ENCODE measurements around the gene CENPL. TPM values are rescaled to one million over a fixed set of nuclear protein-coding genes. Genes with fewer than 3 reads are reported as not detected.

The CENPL gene
- total and polyA plus RNA-seq, 2 experiments from 2014 or later, result 4.9 to 10.9 TPM

DNA sequence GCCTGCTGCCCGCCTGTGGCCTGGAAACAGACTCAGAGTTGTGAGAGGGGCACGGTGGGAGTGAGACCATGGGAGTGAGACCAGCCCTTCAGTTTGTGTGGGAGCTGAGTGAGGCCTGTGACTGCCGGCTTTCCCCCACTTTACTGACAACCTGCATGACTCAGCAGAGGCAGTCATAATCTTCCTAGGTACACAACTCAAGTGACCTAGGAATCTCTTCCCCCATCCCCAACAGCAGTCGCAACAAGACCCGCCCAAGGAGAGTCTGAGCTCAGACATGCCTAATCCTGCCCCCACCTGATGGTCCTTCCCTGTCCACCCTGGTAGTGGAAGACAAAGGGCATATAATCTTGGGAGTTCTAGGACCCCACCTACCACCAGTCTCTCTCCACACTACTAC lies 65.7 kb downstream of the CENPL start:
- TF ChIP-seq, protein P1, sequence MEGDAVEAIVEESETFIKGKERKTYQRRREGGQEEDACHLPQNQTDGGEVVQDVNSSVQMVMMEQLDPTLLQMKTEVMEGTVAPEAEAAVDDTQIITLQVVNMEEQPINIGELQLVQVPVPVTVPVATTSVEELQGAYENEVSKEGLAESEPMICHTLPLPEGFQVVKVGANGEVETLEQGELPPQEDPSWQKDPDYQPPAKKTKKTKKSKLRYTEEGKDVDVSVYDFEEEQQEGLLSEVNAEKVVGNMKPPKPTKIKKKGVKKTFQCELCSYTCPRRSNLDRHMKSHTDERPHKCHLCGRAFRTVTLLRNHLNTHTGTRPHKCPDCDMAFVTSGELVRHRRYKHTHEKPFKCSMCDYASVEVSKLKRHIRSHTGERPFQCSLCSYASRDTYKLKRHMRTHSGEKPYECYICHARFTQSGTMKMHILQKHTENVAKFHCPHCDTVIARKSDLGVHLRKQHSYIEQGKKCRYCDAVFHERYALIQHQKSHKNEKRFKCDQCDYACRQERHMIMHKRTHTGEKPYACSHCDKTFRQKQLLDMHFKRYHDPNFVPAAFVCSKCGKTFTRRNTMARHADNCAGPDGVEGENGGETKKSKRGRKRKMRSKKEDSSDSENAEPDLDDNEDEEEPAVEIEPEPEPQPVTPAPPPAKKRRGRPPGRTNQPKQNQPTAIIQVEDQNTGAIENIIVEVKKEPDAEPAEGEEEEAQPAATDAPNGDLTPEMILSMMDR (IDR thresholded peaks at IDR 0.05; ENCODE audit: low read depth, low read length), result no peak
- no peaks in the 10 kb centered on the region for H3K9me3 ChIP-seq (ENCODE audit: low read depth)

DNA sequence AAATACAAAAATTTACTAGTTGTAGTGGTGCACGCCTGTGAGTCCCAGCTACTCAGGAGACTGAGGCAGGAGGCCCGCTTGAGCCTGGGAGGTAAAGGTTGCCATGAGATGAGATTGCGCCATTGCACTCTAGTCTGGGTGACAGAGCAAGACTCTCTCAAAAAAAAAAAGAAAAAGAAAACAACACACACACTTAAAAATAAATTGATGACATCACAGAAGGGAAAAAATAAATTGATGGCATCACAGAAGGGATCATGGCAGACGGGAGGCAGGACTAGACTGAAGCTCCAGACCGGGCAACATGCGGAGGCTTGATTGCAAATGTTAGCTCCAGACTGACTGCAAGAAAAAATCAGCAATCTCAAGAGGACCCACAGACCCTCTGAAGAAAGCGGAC lies 66.6 kb downstream of the CENPL start:
- Histone ChIP-seq H3K36me3 (peaks cover 35% of the 10 kb centered on the region), H3K9me3 (ENCODE audit: low read depth) (no peaks in the 10 kb centered on the region), H3K27me3 (no peaks in the 10 kb centered on the region), H3K4me3 (no peak overlapping the region), H3K27ac (no peak overlapping the region), H3K4me1 (ENCODE audit: low read depth) (no peaks in the 10 kb centered on the region)
- TF ChIP-seq, protein P1 (IDR thresholded peaks at IDR 0.05; ENCODE audit: low read depth, low read length), result no peak
- no peak for DNase-seq (ENCODE audit: low read depth in 1 of 2, low spot score in 1 of 2)

More for the DNA sequence above, 65.7 kb downstream of the CENPL start:
- Histone ChIP-seq H3K4me3 (no peak overlapping the region), H3K36me3 (peaks cover 26% of the 10 kb centered on the region), H3K27me3 (no peaks in the 10 kb centered on the region), H3K27ac (no peak overlapping the region), H3K4me1 (ENCODE audit: low read depth) (no peaks in the 10 kb centered on the region)
- no peak for DNase-seq (ENCODE audit: low read depth in 1 of 2, low spot score in 1 of 2)

DNA sequence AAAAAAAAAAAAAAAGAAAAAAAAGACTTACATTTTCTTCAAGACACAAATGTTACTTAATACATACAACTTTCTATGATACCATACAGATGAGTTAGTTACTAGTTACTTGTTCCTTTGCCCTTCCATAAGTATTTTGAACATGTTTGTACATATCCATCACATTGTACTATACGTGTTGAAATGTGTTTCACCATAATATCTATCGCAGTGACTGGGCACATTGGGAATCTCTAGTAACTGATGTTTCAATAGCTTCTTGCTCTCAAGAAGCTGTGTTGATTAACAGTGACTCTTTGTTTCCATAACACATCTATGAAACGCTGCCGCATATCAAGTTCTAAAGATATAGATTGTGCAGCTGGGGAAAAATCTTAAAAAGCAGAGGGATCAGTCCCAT lies 67.0 kb downstream of the CENPL start:
- Histone ChIP-seq H3K9me3 (ENCODE audit: low read depth) (no peaks in the 10 kb centered on the region), H3K27me3 (no peaks in the 10 kb centered on the region), H3K27ac (no peak overlapping the region), H3K36me3 (peaks cover 36% of the 10 kb centered on the region), H3K4me3 (no peak overlapping the region), H3K4me1 (ENCODE audit: low read depth) (no peaks in the 10 kb centered on the region)
- TF ChIP-seq, protein P1 (IDR thresholded peaks at IDR 0.05; ENCODE audit: low read depth, low read length), result no peak
- no peak for DNase-seq (ENCODE audit: low read depth in 1 of 2, low spot score in 1 of 2)

DNA sequence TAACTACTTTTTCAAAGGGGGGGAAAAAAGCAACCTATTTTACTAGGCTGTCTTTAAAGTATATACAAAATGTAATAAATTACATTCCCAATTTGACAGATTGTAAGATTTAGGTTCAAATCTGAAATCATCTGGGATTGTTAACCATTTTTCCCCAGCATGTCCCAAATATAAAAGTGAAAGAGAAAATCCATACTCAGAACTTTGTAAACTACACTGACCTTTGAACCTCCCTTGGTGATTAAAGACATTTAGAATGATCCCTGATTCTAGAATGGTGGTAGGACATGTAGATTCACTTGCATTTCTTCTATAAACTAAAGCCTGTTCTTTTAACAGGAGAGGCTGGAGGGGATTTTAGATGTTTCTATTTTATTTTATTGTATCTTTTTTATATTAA lies 70.9 kb downstream of the CENPL start:
- no peaks in the 10 kb centered on the region for H3K27me3 ChIP-seq
- TF ChIP-seq, protein P1 (IDR thresholded peaks at IDR 0.05; ENCODE audit: low read depth, low read length), result no peak
- peaks cover 44% of the 10 kb centered on the region for H3K36me3 ChIP-seq

More for the DNA sequence above, 70.9 kb downstream of the CENPL start:
- Histone ChIP-seq H3K27ac (no peak overlapping the region), H3K4me3 (no peak overlapping the region), H3K4me1 (ENCODE audit: low read depth) (no peaks in the 10 kb centered on the region), H3K9me3 (ENCODE audit: low read depth) (no peaks in the 10 kb centered on the region)
- DNase-seq (ENCODE audit: low read depth in 1 of 2, low spot score in 1 of 2), result no peak

Other genes with a start within 250 kb of the CENPL start
- 0.25 TPM in 1 of 2 replicates, not detected in the other for gene SLC9C2, start 221.8 kb downstream of the CENPL start, total RNA-seq
- 0.05 and 0.87 TPM in 2 replicates for gene SLC9C2, start 221.8 kb downstream of the CENPL start, polyA plus RNA-seq
- gene TEX50, start 189.5 kb downstream of the CENPL start, total RNA-seq, result not detected in 2 replicates
- not detected in 2 replicates for gene TEX50, start 189.5 kb downstream of the CENPL start, polyA plus RNA-seq
- gene ANKRD45, start 155.0 kb downstream of the CENPL start, total RNA-seq, result 0.60 and 1.6 TPM in 2 replicates
- 2.2 and 2.3 TPM in 2 replicates for gene ANKRD45, start 155.0 kb downstream of the CENPL start, polyA plus RNA-seq
- gene KLHL20, start 109.9 kb downstream of the CENPL start, total RNA-seq, result 10.2 and 24.0 TPM in 2 replicates
- 16.2 and 17.5 TPM in 2 replicates for gene KLHL20, start 109.9 kb downstream of the CENPL start, polyA plus RNA-seq
- gene DARS2, start 210 bp downstream of the CENPL start, total RNA-seq, result 9.3 and 15.6 TPM in 2 replicates
- 14.6 and 22.7 TPM in 2 replicates for gene DARS2, start 210 bp downstream of the CENPL start, polyA plus RNA-seq
- 210 and 350 TPM in 2 replicates for gene GAS5, start 43.1 kb upstream of the CENPL start, total RNA-seq
- 158 and 248 TPM in 2 replicates for gene GAS5, start 43.1 kb upstream of the CENPL start, polyA plus RNA-seq
- 7.9 and 16.2 TPM in 2 replicates for gene ZBTB37, start 43.5 kb upstream of the CENPL start, total RNA-seq
- 1.8 and 3.0 TPM in 2 replicates for gene ZBTB37, start 43.5 kb upstream of the CENPL start, polyA plus RNA-seq
- gene SERPINC1, start 92.4 kb upstream of the CENPL start, total RNA-seq, result 0.36 TPM in 1 of 2 replicates, not detected in the other
- not detected in 2 replicates for gene SERPINC1, start 92.4 kb upstream of the CENPL start, polyA plus RNA-seq
- gene RC3H1, start 197.5 kb upstream of the CENPL start, total RNA-seq, result 17.6 and 28.1 TPM in 2 replicates
- 7.7 and 8.9 TPM in 2 replicates for gene RC3H1, start 197.5 kb upstream of the CENPL start, polyA plus RNA-seq

Data from cardiac muscle cell (in vitro differentiated cells and primary cell).